Astrocyte of the spinal cord (primary cell): ENCODE results near the gene SS18L1.

Source experiments
- DNase-seq: peaks from one replicate; pipeline ENCODE4 v3.0.0; 2011; ENCODE audit warnings: low read depth, low spot score
- H3K4me3 ChIP-seq: 2 replicates; pipeline ENCODE4 v1.5.1; 2011; ENCODE audit warnings: low read depth, mild to moderate bottlenecking, low read length, moderate library complexity
- CTCF ChIP-seq: IDR thresholded peaks from 2 replicates; pipeline ENCODE4 v1.5.1; 2012; ENCODE audit warnings: low read depth, mild to moderate bottlenecking, low read length, inconsistent platforms
- in situ Hi-C: cut with HindIII; loops from 2 replicates; pipeline ENCODE4 v1.10.0; 2017; ENCODE audit warnings: low sequenced_read_pairs

SS18L1 gene

GRCh38 chr20:62193079-62194025 is 49.8 kb downstream of the SS18L1 start:
- no peak for TF ChIP-seq CTCF
- no peak for DNase-seq
- in situ Hi-C loops, result no loop called here

GRCh38 chr20:62195075-62195405 is 51.5 kb downstream of the SS18L1 start:
- DNase-seq, result no peak
- TF ChIP-seq CTCF, result no peak
- no peak overlapping the region for H3K4me3 ChIP-seq
- in situ Hi-C loops, result no loop called here

More at GRCh38 chr20:62193079-62194025, 49.8 kb downstream of the SS18L1 start:
- H3K4me3 ChIP-seq, result no peak overlapping the region

DNA sequence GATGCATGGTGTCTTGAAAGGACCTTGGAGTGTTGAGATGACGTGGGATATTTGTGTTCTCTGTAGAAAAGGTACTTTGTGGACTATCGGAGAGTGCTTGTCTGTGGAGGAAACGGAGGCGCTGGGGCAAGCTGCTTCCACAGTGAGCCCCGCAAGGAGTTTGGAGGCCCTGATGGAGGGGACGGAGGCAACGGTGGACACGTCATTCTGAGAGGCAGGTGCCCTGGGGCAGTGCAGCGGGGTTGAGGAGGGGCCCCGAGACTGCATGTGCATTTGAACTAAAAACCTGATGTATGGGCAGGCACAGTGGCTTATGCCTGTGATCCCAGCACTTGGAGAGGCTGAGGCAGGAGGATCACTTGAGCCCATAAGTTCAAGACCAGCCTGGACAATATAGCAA is 52.2 kb downstream of the SS18L1 start:
- H3K4me3 ChIP-seq, result no peak overlapping the region
- DNase-seq, result no peak
- TF ChIP-seq CTCF, result no peak
- in situ Hi-C loops, result no loop called here

GRCh38 chr20:62196286-62196685 is 52.7 kb downstream of the SS18L1 start:
- TF ChIP-seq CTCF, result no peak
- in situ Hi-C loops, result no loop called here
- no peak for DNase-seq
- no peak overlapping the region for H3K4me3 ChIP-seq

DNA sequence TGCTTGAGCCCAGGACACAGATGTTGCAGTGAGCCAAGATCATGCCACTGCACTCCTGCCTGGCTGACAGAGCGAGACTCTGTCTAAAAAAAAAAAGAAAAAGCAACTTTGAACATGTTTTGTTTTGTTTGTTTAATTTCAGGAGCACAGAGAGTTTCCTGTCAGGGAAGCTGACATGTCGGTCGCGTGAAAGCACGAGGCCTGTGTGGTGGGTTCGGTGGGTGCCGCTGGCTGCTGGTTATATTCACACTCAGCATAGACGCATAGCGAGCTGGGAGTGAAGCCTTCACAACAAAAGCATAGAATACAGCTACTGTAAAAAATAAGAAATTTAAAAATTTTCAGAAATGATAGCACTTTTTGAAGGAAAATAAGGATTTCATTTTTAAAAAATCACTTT is 53.7 kb downstream of the SS18L1 start:
- in situ Hi-C loops, result no loop called here
- TF ChIP-seq CTCF, result no peak
- no peak overlapping the region for H3K4me3 ChIP-seq
- no peak for DNase-seq

DNA sequence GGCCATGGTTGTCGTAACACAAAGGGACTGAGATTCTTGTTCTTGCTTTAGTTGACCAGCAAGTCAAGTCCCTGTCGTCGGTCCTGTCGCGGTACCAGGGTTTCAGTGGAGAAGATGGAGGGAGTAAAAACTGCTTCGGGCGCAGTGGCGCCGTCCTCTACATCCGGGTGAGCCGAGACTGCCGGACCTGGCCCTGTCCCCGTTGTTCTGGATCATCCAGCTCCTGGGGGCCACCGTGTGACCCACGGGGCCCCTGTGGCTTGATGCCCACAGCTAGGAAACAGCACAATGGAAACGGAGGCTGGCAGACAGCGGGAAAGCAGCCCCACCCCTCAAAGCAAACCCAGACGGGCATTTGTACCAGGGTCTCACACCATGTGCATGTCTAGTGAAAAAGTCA is 54.2 kb downstream of the SS18L1 start:
- in situ Hi-C loops, result no loop called here

More for the DNA sequence above, 54.2 kb downstream of the SS18L1 start:
- no peak overlapping the region for H3K4me3 ChIP-seq
- TF ChIP-seq CTCF, result no peak
- no peak for DNase-seq
